Astrocyte of the spinal cord (primary cell): ENCODE data around the gene MUL1.

Experiments
- DNase-seq: peaks from one replicate; pipeline ENCODE4 v3.0.0; 2011; ENCODE audit warnings: low read depth, low spot score
- H3K4me3 ChIP-seq: 2 replicates; pipeline ENCODE4 v1.5.1; 2011; ENCODE audit warnings: low read depth, mild to moderate bottlenecking, low read length, moderate library complexity
- CTCF ChIP-seq: IDR thresholded peaks from 2 replicates; pipeline ENCODE4 v1.5.1; 2012; ENCODE audit warnings: low read depth, mild to moderate bottlenecking, low read length, inconsistent platforms
- in situ Hi-C: cut with HindIII; loops from 2 replicates; pipeline ENCODE4 v1.10.0; 2017; ENCODE audit warnings: low sequenced_read_pairs

Gene MUL1

GRCh38 chr1:20511518-20512428, 3.8 kb upstream of the MUL1 start:
- no peak overlapping the region for H3K4me3 ChIP-seq
- no peak for DNase-seq
- in situ Hi-C loops: no loop called here
- no peak for TF ChIP-seq CTCF

GRCh38 chr1:20508411-20508771, 440 bp upstream of the MUL1 start:
- peak overlapping the region; percentile 89 for H3K4me3 ChIP-seq
- no peak for DNase-seq
- TF ChIP-seq CTCF: no peak
- in situ Hi-C loops: no loop called here

GRCh38 chr1:20507248-20507563, 745 bp downstream of the MUL1 start:
- H3K4me3 ChIP-seq: peak overlapping the region; percentile 89
- TF ChIP-seq CTCF: no peak
- no peak for DNase-seq
- in situ Hi-C loops: no loop called here

GRCh38 chr1:20505488-20505887, 2.5 kb downstream of the MUL1 start:
- TF ChIP-seq CTCF: no peak
- H3K4me3 ChIP-seq: no peak overlapping the region
- DNase-seq: no peak
- in situ Hi-C loops: no loop called here

DNA sequence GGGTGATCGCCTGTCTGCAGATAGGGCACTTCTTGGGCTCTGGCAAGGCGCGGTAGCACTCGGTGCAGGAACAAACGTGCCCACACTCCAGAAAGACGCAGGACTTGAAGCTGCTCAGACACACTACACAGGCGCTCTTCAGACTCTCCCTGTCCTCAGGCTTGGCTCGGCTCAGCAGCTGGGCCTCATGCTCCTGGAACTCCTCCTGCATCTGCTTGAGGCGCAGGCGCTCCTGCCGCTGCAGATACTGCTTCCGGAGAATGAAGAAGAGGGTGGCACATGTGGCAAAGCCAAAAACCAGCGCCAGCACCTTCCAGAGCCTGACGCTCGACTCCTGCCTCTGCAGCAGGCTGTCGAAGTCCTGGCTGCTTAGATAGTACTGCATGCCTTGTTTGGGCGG, 7.2 kb downstream of the MUL1 start:
- no peak for TF ChIP-seq CTCF
- DNase-seq: no peak
- H3K4me3 ChIP-seq: no peak overlapping the region
- in situ Hi-C loops: no loop called here

DNA sequence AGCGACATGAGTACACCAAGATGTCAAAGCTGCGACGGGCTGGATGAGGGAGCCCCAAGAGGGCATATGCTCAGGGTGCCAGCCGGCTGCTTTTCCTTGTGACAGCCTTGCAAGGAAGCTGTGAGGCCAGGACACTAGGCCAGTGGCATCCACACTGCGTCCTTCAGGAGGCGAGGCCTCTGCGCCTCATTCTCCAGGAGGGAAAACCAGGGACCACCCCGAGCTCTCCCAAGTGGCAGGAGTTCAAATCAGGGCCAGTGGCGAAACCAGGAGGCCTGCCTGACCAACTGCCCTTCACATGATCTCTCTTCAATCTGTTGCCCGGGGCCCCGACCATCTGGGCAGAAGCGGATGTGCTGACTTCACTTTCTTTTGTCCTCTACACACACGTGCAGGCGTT, 8.2 kb downstream of the MUL1 start:
- TF ChIP-seq CTCF: no peak
- in situ Hi-C loops: no loop called here

More for the DNA sequence above, 8.2 kb downstream of the MUL1 start:
- H3K4me3 ChIP-seq: no peak overlapping the region
- DNase-seq: no peak
